GM13977 (cell line): ENCODE measurements around the gene KRT83.
A peak's percentile ranks its signal among the peaks of the same experiment; 100 is the strongest.

Experiments used
- DNase-seq: peaks from one replicate; pipeline ENCODE4 v3.0.0; 2012; ENCODE audit warnings: low spot score
- in situ Hi-C: fragments of 300-500 bp; cut with MboI; formaldehyde crosslinking; loops from one replicate; pipeline ENCODE4 v1.12.0; 2022; ENCODE audit warnings: low sequenced_read_pairs, low pct_unique_long_range_greater_than_20kb, mixed read lengths, inconsistent platforms; ENCODE audit not compliant: unreplicated experiment
- TF ChIP-seq, protein P1 (sequence below): IDR thresholded peaks from 2 replicates; pipeline ENCODE4 v1.5.1; 2012; ENCODE audit warnings: mild to moderate bottlenecking, control low read depth; ENCODE audit not compliant: insufficient read depth; ENCODE audit errors: extremely low read depth, missing control alignments

Gene KRT83

DNA sequence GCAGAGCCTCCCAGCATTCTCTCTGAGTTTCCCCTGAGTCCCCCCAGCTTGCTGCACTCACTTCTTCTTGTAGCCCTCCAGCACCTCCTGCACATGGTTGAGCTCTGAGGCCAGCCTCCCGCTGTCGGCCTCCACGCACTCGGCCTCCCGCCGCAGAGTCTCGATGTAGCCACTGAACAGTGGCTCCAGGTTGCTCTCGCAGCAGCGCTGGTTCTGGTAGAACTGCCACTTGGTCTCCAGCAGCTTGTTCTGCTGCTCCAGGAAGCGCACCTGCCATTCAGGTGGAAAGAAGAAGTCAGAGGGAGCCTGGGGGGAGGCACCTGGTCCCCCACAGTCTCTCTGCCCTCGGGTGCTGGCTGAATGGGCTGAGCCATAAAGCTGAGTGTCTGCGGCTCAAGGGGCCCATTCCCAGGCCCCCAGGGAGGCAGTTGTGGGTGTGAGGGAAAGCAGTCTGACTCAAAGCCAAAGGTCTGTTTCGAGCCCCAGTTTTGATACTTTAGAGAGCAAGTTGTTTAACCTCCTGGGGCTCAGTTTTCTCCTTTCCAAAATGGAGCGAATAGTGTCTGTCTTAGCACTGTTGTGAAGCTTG is 43.8 kb upstream of the KRT83 start:
- in situ Hi-C loops, result no loop called here
- TF ChIP-seq, protein P1, sequence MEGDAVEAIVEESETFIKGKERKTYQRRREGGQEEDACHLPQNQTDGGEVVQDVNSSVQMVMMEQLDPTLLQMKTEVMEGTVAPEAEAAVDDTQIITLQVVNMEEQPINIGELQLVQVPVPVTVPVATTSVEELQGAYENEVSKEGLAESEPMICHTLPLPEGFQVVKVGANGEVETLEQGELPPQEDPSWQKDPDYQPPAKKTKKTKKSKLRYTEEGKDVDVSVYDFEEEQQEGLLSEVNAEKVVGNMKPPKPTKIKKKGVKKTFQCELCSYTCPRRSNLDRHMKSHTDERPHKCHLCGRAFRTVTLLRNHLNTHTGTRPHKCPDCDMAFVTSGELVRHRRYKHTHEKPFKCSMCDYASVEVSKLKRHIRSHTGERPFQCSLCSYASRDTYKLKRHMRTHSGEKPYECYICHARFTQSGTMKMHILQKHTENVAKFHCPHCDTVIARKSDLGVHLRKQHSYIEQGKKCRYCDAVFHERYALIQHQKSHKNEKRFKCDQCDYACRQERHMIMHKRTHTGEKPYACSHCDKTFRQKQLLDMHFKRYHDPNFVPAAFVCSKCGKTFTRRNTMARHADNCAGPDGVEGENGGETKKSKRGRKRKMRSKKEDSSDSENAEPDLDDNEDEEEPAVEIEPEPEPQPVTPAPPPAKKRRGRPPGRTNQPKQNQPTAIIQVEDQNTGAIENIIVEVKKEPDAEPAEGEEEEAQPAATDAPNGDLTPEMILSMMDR, result no peak
- DNase-seq, result no peak

DNA sequence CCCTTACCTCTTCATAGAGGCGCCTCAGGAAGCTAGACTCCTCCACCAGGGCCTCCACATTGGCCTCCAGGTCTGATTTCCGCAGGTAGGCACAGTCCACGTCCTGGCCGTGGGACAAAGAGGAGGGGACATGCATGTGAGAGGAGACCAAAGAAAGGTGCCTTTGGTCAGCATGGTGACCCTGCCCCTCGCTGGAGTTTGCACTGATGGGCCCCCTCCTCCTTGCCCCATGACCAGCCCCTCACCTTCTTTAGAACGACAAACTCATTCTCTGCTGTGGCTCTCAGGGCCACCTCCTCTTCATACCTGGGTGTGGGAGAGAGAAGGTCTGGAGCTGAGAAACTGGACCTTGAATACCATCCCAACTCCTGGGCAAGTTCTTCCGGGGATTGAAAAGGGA is 42.9 kb upstream of the KRT83 start:
- in situ Hi-C loops, result no loop called here
- no peak for DNase-seq
- TF ChIP-seq, protein P1, result no peak

DNA sequence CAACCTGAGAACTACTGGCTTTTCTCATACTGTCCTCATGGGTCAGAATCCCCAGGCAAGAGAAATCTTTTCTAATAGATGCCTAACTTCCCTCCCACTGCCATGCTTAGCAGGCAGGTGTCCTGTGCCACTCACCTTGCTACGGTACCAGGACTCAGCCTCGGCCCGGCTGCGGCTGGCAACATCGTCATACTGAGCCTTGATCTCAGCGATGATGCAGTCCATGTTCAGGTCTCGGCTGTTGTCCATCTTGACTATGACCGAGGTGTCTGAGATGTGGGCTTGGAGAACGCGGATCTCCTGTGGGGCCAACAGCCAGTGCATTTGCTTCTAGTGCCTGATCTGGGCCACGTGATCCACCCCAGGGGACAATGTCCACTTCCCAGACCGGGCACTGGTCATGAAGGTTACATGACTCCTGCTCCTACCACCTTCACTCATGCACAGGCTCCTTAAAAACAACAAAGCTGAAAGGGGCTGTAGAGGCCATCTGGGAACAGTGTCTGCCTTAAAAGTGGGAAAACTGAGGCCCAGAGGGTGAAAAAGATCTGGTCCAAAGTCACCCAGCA is 42.0 kb upstream of the KRT83 start:
- in situ Hi-C loops, result no loop called here
- TF ChIP-seq, protein P1, result no peak
- no peak for DNase-seq

DNA sequence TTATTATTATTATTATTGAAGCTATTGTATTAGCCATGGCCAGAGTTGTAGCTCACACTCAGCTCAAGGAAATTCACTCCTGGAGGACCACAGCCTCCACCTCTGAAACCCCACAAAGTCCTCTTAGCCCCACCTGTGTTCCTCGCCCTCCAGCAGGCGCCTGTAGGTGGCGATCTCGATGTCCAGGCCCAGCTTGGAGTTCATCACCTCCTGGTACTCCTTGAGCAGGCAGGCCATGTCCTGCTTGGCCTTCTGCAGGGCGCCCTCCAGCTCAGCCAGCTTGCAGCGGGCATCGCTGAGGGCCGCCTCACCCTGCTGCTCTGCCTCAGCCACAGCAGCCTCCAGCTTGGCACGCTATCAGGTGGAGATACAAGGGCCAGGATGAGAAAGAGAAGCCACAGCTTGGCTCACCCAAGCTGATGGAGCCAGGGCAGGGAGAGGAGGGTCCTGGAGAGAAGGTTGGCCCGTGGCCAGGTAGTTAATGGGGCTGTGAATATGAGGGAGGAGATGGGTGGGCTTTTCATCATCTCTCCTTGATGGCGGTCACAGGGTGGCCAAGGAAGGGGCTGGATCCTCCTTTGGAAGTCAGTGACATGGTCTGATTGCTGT is 41.0 kb upstream of the KRT83 start:
- no peak for DNase-seq
- in situ Hi-C loops, result no loop called here
- TF ChIP-seq, protein P1, result peak; percentile 44

DNA sequence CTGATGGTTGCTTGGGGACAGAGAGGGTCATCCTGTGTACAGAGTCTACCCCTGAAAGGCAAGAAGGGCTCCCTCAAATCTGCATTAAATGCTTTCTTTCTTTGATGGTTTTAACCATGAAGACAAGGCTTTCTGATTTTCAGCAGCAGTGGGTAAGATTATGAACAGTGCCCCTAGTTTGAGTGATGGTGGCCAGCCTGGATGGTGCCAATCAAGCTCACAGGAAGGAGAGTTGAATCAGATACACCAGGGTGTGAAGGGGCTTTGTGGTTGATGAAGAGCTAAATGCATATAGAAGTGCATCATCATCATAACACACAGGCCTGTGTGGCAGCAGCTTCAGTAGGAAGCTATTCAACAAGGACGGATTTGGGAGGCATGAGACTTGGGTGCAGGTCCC is 40.4 kb upstream of the KRT83 start:
- DNase-seq, result no peak
- TF ChIP-seq, protein P1, result no peak
- in situ Hi-C loops, result no loop called here

DNA sequence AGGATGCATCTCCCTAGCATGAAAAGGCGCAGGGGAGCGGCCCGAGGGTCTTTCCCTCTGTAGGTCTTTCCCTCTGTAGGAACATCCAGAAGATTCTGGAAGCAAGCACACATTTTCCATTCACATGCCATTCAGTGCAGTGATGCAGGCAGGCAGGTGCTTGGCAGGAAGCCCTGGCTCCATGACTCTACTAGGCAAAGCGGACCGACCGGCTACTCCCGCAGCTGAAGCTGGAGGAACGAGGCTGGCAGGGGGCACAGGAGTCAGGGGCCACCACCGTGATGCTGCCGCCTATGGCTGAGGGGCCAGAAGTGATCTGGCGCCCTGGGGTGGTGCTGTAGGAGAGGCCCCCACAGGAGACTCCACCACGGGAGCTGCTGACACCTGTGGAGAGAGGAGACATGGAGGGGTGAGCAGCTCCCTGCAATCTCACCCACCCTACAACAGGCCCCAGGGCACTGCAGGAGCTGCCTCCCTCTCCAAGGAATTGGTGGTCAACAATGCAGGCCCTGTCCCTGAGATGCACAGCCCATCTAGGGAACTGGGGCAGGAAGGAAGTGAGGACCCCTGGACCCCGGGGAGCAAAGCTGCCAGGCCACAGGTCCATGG is 39.6 kb upstream of the KRT83 start:
- DNase-seq, result no peak
- TF ChIP-seq, protein P1, result no peak
- in situ Hi-C loops, result no loop called here
